Activated CD8-positive, alpha-beta memory T cell treated with anti-CD3 and anti-CD28 coated beads for 48 hours (primary cell): Measurements from ENCODE around the gene SREBF1.

Experiments
- DNase-seq, 3 experiments: peaks; one replicate each; pipeline ENCODE4 v3.0.0-alpha.2; 2020; ENCODE audit warnings: low read depth in 2 of 3, low spot score in 2 of 3

Gene SREBF1

GRCh38 chr17:17783116-17783824 lies 53.5 kb downstream of the SREBF1 start:
- peak in 1 of 3 experiments; percentile 20 for DNase-seq

- no peak for DNase-seq
Measured at GRCh38 chr17:17782523-17783115, 54.2 kb downstream of the SREBF1 start.

GRCh38 chr17:17781591-17782496 lies 54.9 kb downstream of the SREBF1 start:
- no peak for DNase-seq

- no peak for DNase-seq
Measured at GRCh38 chr17:17780922-17781590, 55.7 kb downstream of the SREBF1 start.

- DNase-seq: no peak
Measured at GRCh38 chr17:17779015-17779611, 57.7 kb downstream of the SREBF1 start.

- no peak for DNase-seq
Measured at GRCh38 chr17:17778308-17779014, 58.3 kb downstream of the SREBF1 start.

- DNase-seq: no peak
Measured at GRCh38 chr17:17776889-17777288, 59.9 kb downstream of the SREBF1 start.

- DNase-seq: no peak
Measured at GRCh38 chr17:17774009-17774881, 62.5 kb downstream of the SREBF1 start.

GRCh38 chr17:17772231-17772630 lies 64.6 kb downstream of the SREBF1 start:
- DNase-seq: no peak

GRCh38 chr17:17771498-17772201 lies 65.1 kb downstream of the SREBF1 start:
- DNase-seq: no peak

GRCh38 chr17:17770632-17771044 lies 66.1 kb downstream of the SREBF1 start:
- no peak for DNase-seq

- DNase-seq: no peak
Measured at GRCh38 chr17:17769869-17770631, 66.7 kb downstream of the SREBF1 start.

GRCh38 chr17:17768424-17769088 lies 68.2 kb downstream of the SREBF1 start:
- no peak for DNase-seq

GRCh38 chr17:17767887-17768418 lies 68.8 kb downstream of the SREBF1 start:
- DNase-seq: no peak

GRCh38 chr17:17767154-17767869 lies 69.5 kb downstream of the SREBF1 start:
- DNase-seq: no peak

GRCh38 chr17:17766744-17767120 lies 70.1 kb downstream of the SREBF1 start:
- DNase-seq: no peak
